Ramos (cell line): Measurements from ENCODE around the gene ROCK2.
"Not testable (repeated sequence)": the region's sequence is repeated elsewhere in the genome, so short reads cannot be mapped to it uniquely, and the experiment has no call there.

ENCODE experiments used
- in situ Hi-C: fragments of 300-500 bp; cut with MboI; formaldehyde crosslinking; loops from one replicate; pipeline ENCODE4 v1.14.3; 2022; ENCODE audit warnings: low sequenced_read_pairs; ENCODE audit not compliant: unreplicated experiment

Gene ROCK2

GRCh38 chr2:11343368-11343649 lies 1.1 kb downstream of the ROCK2 start:
- in situ Hi-C loops, result no loop called here

GRCh38 chr2:11342551-11343367 lies 1.7 kb downstream of the ROCK2 start:
- in situ Hi-C loops, result no loop called here

- in situ Hi-C loops, result no loop called here
These were observed 3.7 kb downstream of the ROCK2 start for GRCh38 chr2:11340717-11341116.

GRCh38 chr2:11339508-11340083 lies 4.8 kb downstream of the ROCK2 start:
- in situ Hi-C loops, result no loop called here

GRCh38 chr2:11338580-11338979 lies 5.9 kb downstream of the ROCK2 start:
- in situ Hi-C loops, result no loop called here

GRCh38 chr2:11337909-11338308 lies 6.5 kb downstream of the ROCK2 start:
- in situ Hi-C loops, result no loop called here

- in situ Hi-C loops, result no loop called here
These were observed 8.2 kb downstream of the ROCK2 start for GRCh38 chr2:11336189-11336588.

- in situ Hi-C loops, result no loop called here
These were observed 10.8 kb downstream of the ROCK2 start for GRCh38 chr2:11333427-11334183.

GRCh38 chr2:11332596-11332995 lies 11.8 kb downstream of the ROCK2 start:
- in situ Hi-C loops, result no loop called here

- in situ Hi-C loops, result no loop called here
These were observed 13.8 kb downstream of the ROCK2 start for GRCh38 chr2:11330457-11331142.

- in situ Hi-C loops, result no loop called here
These were observed 14.7 kb downstream of the ROCK2 start for GRCh38 chr2:11329776-11330175.

GRCh38 chr2:11328522-11328921 lies 15.9 kb downstream of the ROCK2 start:
- in situ Hi-C loops, result not testable (repeated sequence)

- in situ Hi-C loops, result no loop called here
These were observed 16.6 kb downstream of the ROCK2 start for GRCh38 chr2:11327871-11328270.

GRCh38 chr2:11326677-11327211 lies 17.7 kb downstream of the ROCK2 start:
- in situ Hi-C loops, result no loop called here

GRCh38 chr2:11325961-11326676 lies 18.3 kb downstream of the ROCK2 start:
- in situ Hi-C loops, result no loop called here

GRCh38 chr2:11321847-11322246 lies 22.6 kb downstream of the ROCK2 start:
- in situ Hi-C loops, result no loop called here

GRCh38 chr2:11320698-11321492 lies 23.5 kb downstream of the ROCK2 start:
- in situ Hi-C loops, result no loop called here

GRCh38 chr2:11319939-11320338 lies 24.5 kb downstream of the ROCK2 start:
- in situ Hi-C loops, result no loop called here

GRCh38 chr2:11315074-11315705 lies 29.2 kb downstream of the ROCK2 start:
- in situ Hi-C loops, result no loop called here
